NT2/D1 (cell line): ENCODE measurements around the gene POLDIP3.

Experiments
- YY1 ChIP-seq: IDR thresholded peaks from 2 replicates; pipeline ENCODE4 v1.6.1; 2011; ENCODE audit not compliant: insufficient read length, insufficient read depth
- ZNF274 ChIP-seq: IDR thresholded peaks from 2 replicates; pipeline ENCODE4 v1.6.1; 2011; ENCODE audit warnings: mild to moderate bottlenecking, low read depth, low read length

DNA sequence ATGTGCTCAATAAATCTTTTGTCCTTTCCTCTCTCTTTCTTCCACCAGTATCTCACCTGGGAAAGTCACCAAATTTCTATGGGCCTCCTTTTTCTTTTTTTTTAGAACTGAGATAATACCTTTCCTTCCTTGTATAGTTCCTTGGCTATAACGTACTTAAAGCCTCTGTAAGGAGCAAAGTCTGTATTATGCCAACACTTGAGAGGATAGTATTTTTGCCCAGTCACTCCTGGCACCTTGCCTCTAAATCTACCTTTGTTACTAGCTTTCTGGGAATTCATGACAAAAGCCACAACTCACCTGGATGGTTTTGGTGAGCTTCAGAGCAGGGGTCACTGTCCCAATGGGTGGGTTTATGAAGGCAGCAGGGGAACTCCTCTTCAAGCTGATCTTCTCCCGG is 12.2 kb downstream of the POLDIP3 start:
- no peak for TF ChIP-seq YY1
- no peak for TF ChIP-seq ZNF274
